ENCODE results near the gene BRINP2.

DNA sequence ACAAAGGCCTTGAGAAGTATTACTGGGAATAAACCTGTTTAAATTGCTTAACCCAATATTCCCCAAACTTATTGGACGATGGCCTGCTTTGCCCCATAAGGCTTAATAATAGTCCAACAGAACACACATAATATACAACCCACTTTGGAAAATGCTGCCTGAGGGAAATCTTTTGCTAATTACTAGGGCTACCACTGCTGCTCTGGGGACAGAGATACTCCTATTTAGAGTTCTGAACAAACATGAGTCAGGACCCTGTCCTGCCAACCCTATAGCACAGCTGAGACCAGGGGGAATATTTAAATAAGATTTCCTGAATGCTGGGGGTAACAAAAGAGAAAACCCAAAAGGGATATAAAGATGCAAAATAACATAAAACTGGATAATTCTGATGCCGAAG lies 139.1 kb downstream of the BRINP2 start:
- TF ChIP-seq, protein P1, sequence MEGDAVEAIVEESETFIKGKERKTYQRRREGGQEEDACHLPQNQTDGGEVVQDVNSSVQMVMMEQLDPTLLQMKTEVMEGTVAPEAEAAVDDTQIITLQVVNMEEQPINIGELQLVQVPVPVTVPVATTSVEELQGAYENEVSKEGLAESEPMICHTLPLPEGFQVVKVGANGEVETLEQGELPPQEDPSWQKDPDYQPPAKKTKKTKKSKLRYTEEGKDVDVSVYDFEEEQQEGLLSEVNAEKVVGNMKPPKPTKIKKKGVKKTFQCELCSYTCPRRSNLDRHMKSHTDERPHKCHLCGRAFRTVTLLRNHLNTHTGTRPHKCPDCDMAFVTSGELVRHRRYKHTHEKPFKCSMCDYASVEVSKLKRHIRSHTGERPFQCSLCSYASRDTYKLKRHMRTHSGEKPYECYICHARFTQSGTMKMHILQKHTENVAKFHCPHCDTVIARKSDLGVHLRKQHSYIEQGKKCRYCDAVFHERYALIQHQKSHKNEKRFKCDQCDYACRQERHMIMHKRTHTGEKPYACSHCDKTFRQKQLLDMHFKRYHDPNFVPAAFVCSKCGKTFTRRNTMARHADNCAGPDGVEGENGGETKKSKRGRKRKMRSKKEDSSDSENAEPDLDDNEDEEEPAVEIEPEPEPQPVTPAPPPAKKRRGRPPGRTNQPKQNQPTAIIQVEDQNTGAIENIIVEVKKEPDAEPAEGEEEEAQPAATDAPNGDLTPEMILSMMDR (IDR thresholded peaks at IDR 0.05), result no peak
- TF ChIP-seq POLR2A (IDR thresholded peaks at IDR 0.05; ENCODE audit: low read depth) (no peak), POLR2AphosphoS5 (IDR thresholded peaks at IDR 0.05) (no peak), EP300 (IDR thresholded peaks at IDR 0.05) (no peak)
